Measurements from ENCODE around the gene SRBD1. TPM values are rescaled to one million over a fixed set of nuclear protein-coding genes. Genes with fewer than 3 reads are reported as not detected.

The SRBD1 gene
- total RNA-seq, 1 experiment from 2014 or later, result 33.3 TPM

- no peak for DNase-seq
- H3K4me1 ChIP-seq, result peaks cover 26% of the 10 kb centered on the region
These were observed 214.4 kb downstream of the SRBD1 start for GRCh38 chr2:45396671-45397070.

DNA sequence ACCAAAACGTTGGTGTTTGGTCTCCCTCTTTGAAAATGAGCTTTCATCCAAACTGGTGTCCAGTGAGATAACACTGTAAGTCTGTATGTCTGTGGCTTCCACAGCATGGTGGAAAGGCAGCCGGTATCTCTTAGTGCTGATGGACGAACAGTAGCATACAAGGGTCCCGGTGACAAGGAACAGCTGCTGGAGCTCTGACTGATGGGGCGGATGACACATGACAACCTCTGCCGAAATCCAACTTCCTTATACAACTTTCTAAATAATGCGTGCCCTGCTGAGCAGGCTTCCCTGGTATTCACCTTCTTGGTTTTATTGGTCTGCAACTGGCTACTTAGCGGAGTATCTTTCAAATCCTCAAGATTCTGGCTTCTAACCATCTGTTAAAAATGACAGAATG is 216.2 kb downstream of the SRBD1 start:
- H3K4me1 ChIP-seq, result peaks cover 37% of the 10 kb centered on the region
- H3K27ac ChIP-seq, result no peak overlapping the region
- H3K4me3 ChIP-seq, result no peak overlapping the region
- H3K36me3 ChIP-seq, result no peaks in the 10 kb centered on the region
- H3K27me3 ChIP-seq, result no peaks in the 10 kb centered on the region
- DNase-seq, result peak; percentile 36 to 53
- no peaks in the 10 kb centered on the region for H3K9me3 ChIP-seq (replicated peaks)

More at GRCh38 chr2:45396671-45397070, 214.4 kb downstream of the SRBD1 start:
- H3K9me3 ChIP-seq (replicated peaks), result no peaks in the 10 kb centered on the region
- no peak overlapping the region for H3K27ac ChIP-seq
- no peak overlapping the region for H3K4me3 ChIP-seq
- H3K36me3 ChIP-seq, result no peaks in the 10 kb centered on the region
- no peaks in the 10 kb centered on the region for H3K27me3 ChIP-seq

- Histone ChIP-seq H3K27ac (no peak overlapping the region), H3K9me3 (replicated peaks) (no peaks in the 10 kb centered on the region), H3K36me3 (no peaks in the 10 kb centered on the region), H3K27me3 (no peaks in the 10 kb centered on the region), H3K4me1 (peaks cover 43% of the 10 kb centered on the region), H3K4me3 (no peak overlapping the region)
- DNase-seq, result no peak
These were observed 216.9 kb downstream of the SRBD1 start for GRCh38 chr2:45394216-45394615.

- Histone ChIP-seq H3K4me3 (no peak overlapping the region), H3K4me1 (peaks cover 48% of the 10 kb centered on the region), H3K27me3 (no peaks in the 10 kb centered on the region), H3K9me3 (replicated peaks) (no peaks in the 10 kb centered on the region), H3K36me3 (0 out of 2 replicates have a peak, but pooled peaks cover 5% of the 10 kb centered on the region), H3K27ac (peak overlapping the region; percentile 79)
- DNase-seq, result no peak
These were observed 219.2 kb downstream of the SRBD1 start for GRCh38 chr2:45391866-45392265.

DNA sequence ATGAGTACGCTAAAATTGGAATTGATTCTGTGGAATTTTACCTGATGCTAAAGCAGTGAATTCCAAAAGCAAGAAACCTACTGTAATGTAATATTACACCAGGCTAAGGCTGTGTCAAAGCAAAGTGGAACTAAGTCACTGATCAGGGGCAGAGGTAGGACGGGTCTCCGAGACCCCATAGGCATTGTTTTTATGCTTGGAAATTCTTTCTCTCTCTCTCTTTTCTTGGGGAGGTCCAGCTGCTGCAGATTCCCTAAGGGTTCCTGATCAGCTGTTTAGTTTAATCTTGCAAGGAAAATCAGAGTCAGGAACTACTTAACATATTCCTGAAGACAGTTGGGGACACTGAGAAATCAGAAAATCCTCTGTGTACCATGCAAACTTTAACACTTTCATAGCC is 220.2 kb downstream of the SRBD1 start:
- H3K4me3 ChIP-seq, result peak overlapping the region; percentile 18
- peak overlapping the region; percentile 79 for H3K27ac ChIP-seq
- peak; percentile 82 to 95 for DNase-seq
- H3K9me3 ChIP-seq (replicated peaks), result no peaks in the 10 kb centered on the region
- H3K27me3 ChIP-seq, result no peaks in the 10 kb centered on the region
- H3K4me1 ChIP-seq, result peaks cover 48% of the 10 kb centered on the region
- H3K36me3 ChIP-seq, result 0 out of 2 replicates have a peak, but pooled peaks cover 5% of the 10 kb centered on the region

DNA sequence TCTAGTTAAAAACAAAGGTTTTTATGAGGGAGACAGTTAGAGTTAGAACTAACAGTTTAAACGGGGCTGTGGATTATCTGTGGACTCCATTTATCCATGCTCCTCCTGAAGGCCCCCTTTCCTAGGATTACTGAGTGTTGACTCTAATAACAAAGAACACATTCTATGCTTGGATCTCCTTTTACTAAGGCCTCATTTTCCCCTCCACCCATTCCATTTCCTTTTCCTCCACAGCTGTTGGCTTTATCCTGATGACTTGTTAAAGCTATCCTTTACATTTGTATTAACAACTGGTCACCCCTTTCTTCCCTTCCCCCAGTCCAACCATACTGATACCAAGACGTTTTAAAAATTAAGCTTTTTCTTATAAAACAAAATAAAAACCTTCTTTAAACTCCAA is 220.6 kb downstream of the SRBD1 start:
- DNase-seq, result peak; percentile 82 to 98
- Histone ChIP-seq H3K9me3 (replicated peaks) (no peaks in the 10 kb centered on the region), H3K36me3 (0 out of 2 replicates have a peak, but pooled peaks cover 5% of the 10 kb centered on the region), H3K27ac (peak overlapping the region; percentile 79), H3K27me3 (no peaks in the 10 kb centered on the region), H3K4me3 (peak overlapping the region; percentile 18), H3K4me1 (peaks cover 48% of the 10 kb centered on the region)

DNA sequence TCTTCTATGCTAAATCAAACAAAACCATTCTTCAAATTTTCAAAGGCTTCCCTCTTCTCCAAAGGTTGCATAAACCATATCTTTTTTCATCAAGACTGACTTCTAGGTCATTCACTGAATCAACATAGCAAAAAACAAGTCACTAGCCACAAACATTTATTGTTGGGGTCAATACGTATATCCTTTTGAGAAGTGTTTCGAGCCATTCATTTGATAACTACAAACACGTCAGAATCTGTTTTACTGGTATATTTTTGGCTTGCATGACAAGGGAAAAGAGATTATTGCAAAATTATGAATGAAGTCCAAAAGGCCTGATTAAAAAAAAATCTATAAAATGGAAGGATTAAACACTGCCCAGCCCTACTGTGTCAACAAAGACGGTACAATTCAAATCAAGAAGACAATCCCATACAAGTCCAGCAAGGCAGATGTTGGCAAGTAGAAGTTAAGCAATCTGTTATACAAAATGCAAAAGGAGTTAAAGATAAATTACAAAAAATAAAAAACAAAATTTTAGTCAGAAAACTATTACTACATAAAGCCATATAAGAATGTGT is 222.4 kb downstream of the SRBD1 start:
- H3K4me3 ChIP-seq, result no peak overlapping the region
- no peaks in the 10 kb centered on the region for H3K9me3 ChIP-seq (replicated peaks)
- DNase-seq, result no peak
- H3K36me3 ChIP-seq, result 0 out of 2 replicates have a peak, but pooled peaks cover 5% of the 10 kb centered on the region
- no peak overlapping the region for H3K27ac ChIP-seq
- no peaks in the 10 kb centered on the region for H3K27me3 ChIP-seq
- peaks cover 34% of the 10 kb centered on the region for H3K4me1 ChIP-seq

- 0 out of 2 replicates have a peak, but pooled peaks cover 3% of the 10 kb centered on the region for H3K36me3 ChIP-seq
- H3K27ac ChIP-seq, result no peak overlapping the region
- peak; percentile 52 to 79 for DNase-seq
- no peaks in the 10 kb centered on the region for H3K9me3 ChIP-seq (replicated peaks)
- no peak overlapping the region for H3K4me3 ChIP-seq
- no peaks in the 10 kb centered on the region for H3K27me3 ChIP-seq
- H3K4me1 ChIP-seq, result peaks cover 14% of the 10 kb centered on the region
These were observed 228.3 kb downstream of the SRBD1 start for GRCh38 chr2:45382744-45383143.

- Histone ChIP-seq H3K36me3 (no peaks in the 10 kb centered on the region), H3K9me3 (replicated peaks) (no peaks in the 10 kb centered on the region), H3K4me3 (no peak overlapping the region), H3K4me1 (peaks cover 14% of the 10 kb centered on the region), H3K27ac (no peak overlapping the region), H3K27me3 (no peaks in the 10 kb centered on the region)
- no peak for DNase-seq
These were observed 230.8 kb downstream of the SRBD1 start for GRCh38 chr2:45380131-45380836.

GRCh38 chr2:45379399-45380087 is 231.5 kb downstream of the SRBD1 start:
- Histone ChIP-seq H3K36me3 (no peaks in the 10 kb centered on the region), H3K9me3 (replicated peaks) (no peaks in the 10 kb centered on the region), H3K4me1 (peaks cover 14% of the 10 kb centered on the region), H3K27me3 (no peaks in the 10 kb centered on the region), H3K27ac (no peak overlapping the region), H3K4me3 (no peak overlapping the region)
- no peak for DNase-seq

DNA sequence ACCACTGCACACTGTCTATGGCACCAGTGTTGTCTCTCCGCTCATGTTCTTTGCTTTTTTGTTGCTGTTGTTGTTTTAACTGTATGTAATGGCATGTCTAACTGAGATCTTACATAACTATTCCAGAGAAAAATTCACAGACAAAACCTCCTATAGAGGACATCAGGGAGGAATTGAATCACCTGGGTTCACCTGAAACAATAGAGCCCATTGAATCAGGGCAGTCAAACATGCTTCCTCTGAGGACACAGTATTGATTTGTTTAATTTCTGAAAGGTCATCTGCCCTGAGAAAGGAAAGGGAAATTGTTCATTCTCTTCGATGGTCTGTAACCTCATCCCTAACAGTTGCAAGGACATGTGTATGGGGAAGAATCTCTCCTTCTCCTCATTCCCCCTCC is 237.5 kb downstream of the SRBD1 start:
- Histone ChIP-seq H3K4me1 (no peaks in the 10 kb centered on the region), H3K36me3 (no peaks in the 10 kb centered on the region), H3K9me3 (replicated peaks) (no peaks in the 10 kb centered on the region), H3K4me3 (no peak overlapping the region), H3K27ac (no peak overlapping the region), H3K27me3 (no peaks in the 10 kb centered on the region)
- DNase-seq, result no peak

GRCh38 chr2:45370369-45370768 is 240.7 kb downstream of the SRBD1 start:
- Histone ChIP-seq H3K4me3 (no peak overlapping the region), H3K36me3 (no peaks in the 10 kb centered on the region), H3K27ac (no peak overlapping the region), H3K4me1 (no peaks in the 10 kb centered on the region), H3K27me3 (no peaks in the 10 kb centered on the region), H3K9me3 (replicated peaks) (no peaks in the 10 kb centered on the region)
- DNase-seq, result no peak

GRCh38 chr2:45368792-45369191 is 242.3 kb downstream of the SRBD1 start:
- DNase-seq, result no peak
- Histone ChIP-seq H3K36me3 (no peaks in the 10 kb centered on the region), H3K9me3 (replicated peaks) (no peaks in the 10 kb centered on the region), H3K4me1 (no peaks in the 10 kb centered on the region), H3K27me3 (no peaks in the 10 kb centered on the region), H3K4me3 (no peak overlapping the region), H3K27ac (no peak overlapping the region)

DNA sequence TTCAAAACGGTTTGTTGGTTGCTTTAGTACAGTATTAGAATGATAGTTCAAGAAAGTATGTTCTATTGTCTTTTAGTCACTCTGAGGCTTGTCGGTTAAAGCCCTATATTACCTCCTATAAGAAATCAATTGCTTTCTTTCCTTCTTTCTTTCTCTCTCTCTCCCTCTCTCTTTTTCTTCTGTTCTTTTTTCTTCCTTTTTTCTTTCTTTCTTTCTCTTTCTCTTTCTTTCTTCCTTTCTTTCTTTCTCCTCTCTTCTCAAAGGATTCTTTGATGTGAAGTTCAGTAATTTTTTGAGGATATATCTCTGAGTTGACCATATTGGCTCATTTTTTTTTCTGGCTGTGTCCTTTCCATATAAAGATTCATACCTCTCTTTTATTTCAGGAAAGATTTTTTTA is 249.4 kb downstream of the SRBD1 start:
- Histone ChIP-seq H3K4me1 (no peaks in the 10 kb centered on the region), H3K27me3 (no peaks in the 10 kb centered on the region), H3K4me3 (no peak overlapping the region), H3K36me3 (no peaks in the 10 kb centered on the region), H3K9me3 (replicated peaks) (no peaks in the 10 kb centered on the region), H3K27ac (no peak overlapping the region)
- no peak for DNase-seq

DNA sequence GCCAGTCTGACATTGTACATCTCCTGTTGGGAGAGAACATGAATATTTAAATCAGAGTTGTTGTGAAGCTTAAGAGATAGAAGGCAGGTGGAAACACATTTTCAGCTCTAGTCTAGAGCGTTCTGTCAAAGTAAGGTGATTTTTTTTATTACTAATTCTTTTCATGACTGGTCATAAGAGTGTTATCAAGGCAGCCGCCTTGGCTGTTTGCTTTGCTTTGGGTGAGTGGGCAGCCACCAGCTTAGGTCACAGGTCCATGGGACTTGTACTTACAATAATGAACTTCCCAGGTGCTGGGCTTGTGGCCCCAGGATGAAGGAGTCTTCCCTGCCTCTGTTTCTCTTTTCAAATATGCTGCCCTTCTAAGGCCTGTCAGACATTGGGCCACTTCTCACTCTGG is 256.3 kb downstream of the SRBD1 start:
- no peak overlapping the region for H3K27ac ChIP-seq
- H3K36me3 ChIP-seq, result no peaks in the 10 kb centered on the region
- H3K4me1 ChIP-seq, result peaks cover 12% of the 10 kb centered on the region; the same call in 1 of the 2 replicates
- no peak for DNase-seq
- H3K27me3 ChIP-seq, result no peaks in the 10 kb centered on the region
- H3K9me3 ChIP-seq (replicated peaks), result no peaks in the 10 kb centered on the region
- no peak overlapping the region for H3K4me3 ChIP-seq

Data from SJCRH30 (cell line).